Body of pancreas (tissue), 4 donors: ENCODE results near the gene AHSA1. TPM values are rescaled to one million over a fixed set of nuclear protein-coding genes. Genes with fewer than 3 reads are reported as not detected.

Source experiments
- ATAC-seq: fragments of 150-250 bp; one replicate; pipeline ENCODE4 v1.9.1; 2016
- DNase-seq, 4 donors: peaks; one replicate each; pipeline ENCODE4 v3.0.0-alpha.2; 2019
- H3K27ac ChIP-seq, 4 donors: fragments of 200-600 bp; sonication (generic); 1 replicate in 3 of 4; 2 replicates in 1 of 4; pipeline versions ENCODE4 v1.5.1 to v1.6.1; 2016 to 2019; ENCODE audit warnings: mild to moderate bottlenecking in 1 of 4, mixed read lengths in 1 of 4, moderate library complexity in 1 of 4
- H3K27me3 ChIP-seq, 2 donors: fragments of 200-600 bp; sonication (generic); one replicate each; pipeline ENCODE4 v1.6.0; 2016; ENCODE audit warnings: mild to moderate bottlenecking in 1 of 2
- H3K36me3 ChIP-seq, 2 donors: fragments of 200-600 bp; sonication (generic); replicated peaks in 1 of 2; 2 replicates each; pipeline ENCODE4 v1.5.1; 2016; ENCODE audit warnings: low read depth in 2 of 2; ENCODE audit not compliant: insufficient read depth in 1 of 2
- H3K4me1 ChIP-seq: fragments of 200-600 bp; sonication (generic); one replicate; pipeline ENCODE4 v1.6.0; 2016
- H3K4me3 ChIP-seq, 2 donors: fragments of 200-600 bp; sonication (generic); 1 replicate in 1 of 2; 2 replicates in 1 of 2; pipeline ENCODE4 v1.5.1; 2016 to 2019
- H3K9me3 ChIP-seq, 3 donors: fragments of 200-600 bp; sonication (generic); 1 replicate in 2 of 3; 2 replicates in 1 of 3; pipeline ENCODE4 v1.5.1; 2016
- POLR2A ChIP-seq, 3 donors: fragments of 450-650 bp; IDR thresholded peaks; one replicate each; pipeline ENCODE4 v1.6.1; 2016; ENCODE audit warnings: antibody characterized with exemption in 3 of 3, mild to moderate bottlenecking in 2 of 3
- WGBS, 2 donors: methylation state at CpG; one replicate each; pipeline ENCODE4 v1.1.5; 2017; 5-methylcytosine and 5-hydroxymethylcytosine counted together
- intact Hi-C: fragments of 100-400 bp; cut with DNase I; formaldehyde crosslinking; loops from one replicate; pipeline ENCODE4 v1.15.1; 2023
- total RNA-seq, 2 donors: library from RNA; depleted of rRNA; stranded (reverse); fragments of >200 nt; gene quantifications; one replicate each; pipeline ENCODE4 v1.1.0, GENCODE V29; 2016
- TF ChIP-seq, protein P1 (sequence below), 7 experiments: fragments of 450-650 bp in 4 of 7; fragments of 200-600 bp in 3 of 7; sonication (generic) in 3 of 7; IDR thresholded peaks; one replicate each; pipeline ENCODE4 v1.5.1; 2016 to 2019; ENCODE audit warnings: antibody characterized with exemption in 7 of 7

Gene AHSA1
- total RNA-seq, 2 donors from 2014 or later, result 25.1 to 35.3 TPM

DNA sequence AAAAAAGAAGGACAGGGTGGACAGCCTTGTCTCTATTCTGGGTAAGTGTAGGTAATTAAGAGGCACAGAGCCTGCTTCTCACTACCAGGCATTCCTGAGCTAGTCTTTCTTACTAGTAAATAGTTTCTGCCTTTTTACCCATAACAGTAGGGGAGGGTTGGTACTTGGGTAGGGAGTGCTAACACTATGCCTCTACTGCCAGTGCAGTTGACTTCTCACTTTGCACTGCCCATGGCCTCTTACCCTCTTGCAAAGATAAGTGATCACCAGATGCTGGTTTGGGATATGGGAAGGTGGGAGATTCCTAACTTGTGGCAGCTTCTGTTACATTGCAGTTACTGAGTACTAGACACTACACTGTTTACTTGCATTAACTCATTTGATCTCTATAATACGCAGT lies 11.6 kb downstream of the AHSA1 start:
- Histone ChIP-seq H3K4me3 (no peak overlapping the region), H3K27me3 (no peaks in the 10 kb centered on the region), H3K36me3 (peaks cover 8 to 23% of the 10 kb centered on the region in 2 donors), H3K27ac (no peak overlapping the region), H3K9me3 (no peaks in the 10 kb centered on the region), H3K4me1 (no peaks in the 10 kb centered on the region)
- DNase-seq (no peak), ATAC-seq (no peak)
- no peak for TF ChIP-seq POLR2A (IDR thresholded peaks at IDR 0.05)
- TF ChIP-seq, protein P1, sequence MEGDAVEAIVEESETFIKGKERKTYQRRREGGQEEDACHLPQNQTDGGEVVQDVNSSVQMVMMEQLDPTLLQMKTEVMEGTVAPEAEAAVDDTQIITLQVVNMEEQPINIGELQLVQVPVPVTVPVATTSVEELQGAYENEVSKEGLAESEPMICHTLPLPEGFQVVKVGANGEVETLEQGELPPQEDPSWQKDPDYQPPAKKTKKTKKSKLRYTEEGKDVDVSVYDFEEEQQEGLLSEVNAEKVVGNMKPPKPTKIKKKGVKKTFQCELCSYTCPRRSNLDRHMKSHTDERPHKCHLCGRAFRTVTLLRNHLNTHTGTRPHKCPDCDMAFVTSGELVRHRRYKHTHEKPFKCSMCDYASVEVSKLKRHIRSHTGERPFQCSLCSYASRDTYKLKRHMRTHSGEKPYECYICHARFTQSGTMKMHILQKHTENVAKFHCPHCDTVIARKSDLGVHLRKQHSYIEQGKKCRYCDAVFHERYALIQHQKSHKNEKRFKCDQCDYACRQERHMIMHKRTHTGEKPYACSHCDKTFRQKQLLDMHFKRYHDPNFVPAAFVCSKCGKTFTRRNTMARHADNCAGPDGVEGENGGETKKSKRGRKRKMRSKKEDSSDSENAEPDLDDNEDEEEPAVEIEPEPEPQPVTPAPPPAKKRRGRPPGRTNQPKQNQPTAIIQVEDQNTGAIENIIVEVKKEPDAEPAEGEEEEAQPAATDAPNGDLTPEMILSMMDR (IDR thresholded peaks at IDR 0.05), result no peak
- WGBS, 2 donors, result 67 to 89% methylated on average over 1 of the region's 1 CpG
- intact Hi-C loops, result no loop called here

DNA sequence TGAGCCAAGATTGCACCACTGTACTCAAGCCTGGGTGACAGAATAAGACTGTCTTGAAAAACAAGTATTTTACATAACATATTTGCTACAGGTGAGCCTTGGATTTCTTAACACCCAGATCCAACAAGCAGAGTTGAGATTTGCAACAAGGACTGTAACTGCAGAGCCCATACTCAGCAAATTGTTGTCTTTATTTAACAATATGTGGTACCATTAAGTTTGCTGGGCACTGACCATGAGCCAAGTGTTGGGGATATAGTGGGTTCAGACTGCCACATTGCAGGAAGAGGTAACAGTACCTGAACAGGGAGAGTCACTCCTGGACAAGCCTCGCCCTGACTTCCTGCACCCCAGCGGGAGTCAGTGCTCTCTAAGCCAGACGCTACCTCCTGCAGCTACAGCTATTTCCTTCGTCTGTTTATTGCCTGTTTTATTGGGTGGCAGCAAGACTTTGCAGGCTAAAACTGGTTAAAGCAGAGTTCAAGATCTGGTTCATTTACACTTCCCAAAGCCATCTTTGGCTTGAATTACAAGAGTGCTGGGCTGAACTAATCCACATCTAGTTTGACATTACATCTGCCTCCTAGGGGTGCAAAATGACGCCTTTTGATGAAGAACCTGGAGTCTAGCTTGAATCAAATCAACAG lies 12.5 kb downstream of the AHSA1 start:
- Histone ChIP-seq H3K4me3 (no peak overlapping the region), H3K27me3 (no peaks in the 10 kb centered on the region), H3K36me3 (peaks cover 8 to 21% of the 10 kb centered on the region in 2 donors), H3K9me3 (no peaks in the 10 kb centered on the region), H3K4me1 (no peaks in the 10 kb centered on the region), H3K27ac (no peak overlapping the region)
- no peak for TF ChIP-seq POLR2A (IDR thresholded peaks at IDR 0.05)
- TF ChIP-seq, protein P1 (IDR thresholded peaks at IDR 0.05), result no peak
- ATAC-seq (no peak), DNase-seq (no peak)
- intact Hi-C loops, result no loop called here
- 84 to 90% methylated on average over 5 of the region's 5 CpGs for WGBS, 2 donors

DNA sequence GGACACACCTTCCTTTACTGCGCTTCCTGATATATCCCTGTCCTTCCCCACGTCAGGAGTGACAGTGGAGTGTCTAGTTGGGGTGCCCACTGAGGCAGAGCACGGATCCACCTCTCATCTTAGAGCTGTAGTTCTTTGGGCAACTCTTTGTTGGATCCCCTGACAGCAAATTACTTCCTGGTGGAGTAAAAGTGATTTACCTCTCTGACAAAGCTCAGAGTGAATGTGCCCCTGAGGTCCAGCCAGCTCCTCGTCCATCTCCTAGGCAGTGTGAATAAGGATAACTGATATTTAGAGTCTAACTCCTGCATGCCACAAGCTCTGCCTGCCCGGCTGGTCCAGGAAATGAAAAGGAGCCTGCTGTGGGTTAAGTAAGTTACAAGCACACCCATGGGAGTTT lies 16.0 kb downstream of the AHSA1 start:
- WGBS, 2 donors, result 54 to 63% methylated on average over 5 of the region's 5 CpGs
- no peak for ATAC-seq
- no peaks in the 10 kb centered on the region for H3K4me1 ChIP-seq
- H3K4me3 ChIP-seq, result no peak overlapping the region
- no peak overlapping the region for H3K27ac ChIP-seq
- no peaks in the 10 kb centered on the region for H3K9me3 ChIP-seq
- DNase-seq, result no peak
- TF ChIP-seq POLR2A (IDR thresholded peaks at IDR 0.05), result no peak
- TF ChIP-seq, protein P1 (IDR thresholded peaks at IDR 0.05), result no peak
- intact Hi-C loops, result no loop called here
- H3K36me3 ChIP-seq, result peaks cover 0 to 3% of the 10 kb centered on the region in 2 donors
- H3K27me3 ChIP-seq, result no peaks in the 10 kb centered on the region

DNA sequence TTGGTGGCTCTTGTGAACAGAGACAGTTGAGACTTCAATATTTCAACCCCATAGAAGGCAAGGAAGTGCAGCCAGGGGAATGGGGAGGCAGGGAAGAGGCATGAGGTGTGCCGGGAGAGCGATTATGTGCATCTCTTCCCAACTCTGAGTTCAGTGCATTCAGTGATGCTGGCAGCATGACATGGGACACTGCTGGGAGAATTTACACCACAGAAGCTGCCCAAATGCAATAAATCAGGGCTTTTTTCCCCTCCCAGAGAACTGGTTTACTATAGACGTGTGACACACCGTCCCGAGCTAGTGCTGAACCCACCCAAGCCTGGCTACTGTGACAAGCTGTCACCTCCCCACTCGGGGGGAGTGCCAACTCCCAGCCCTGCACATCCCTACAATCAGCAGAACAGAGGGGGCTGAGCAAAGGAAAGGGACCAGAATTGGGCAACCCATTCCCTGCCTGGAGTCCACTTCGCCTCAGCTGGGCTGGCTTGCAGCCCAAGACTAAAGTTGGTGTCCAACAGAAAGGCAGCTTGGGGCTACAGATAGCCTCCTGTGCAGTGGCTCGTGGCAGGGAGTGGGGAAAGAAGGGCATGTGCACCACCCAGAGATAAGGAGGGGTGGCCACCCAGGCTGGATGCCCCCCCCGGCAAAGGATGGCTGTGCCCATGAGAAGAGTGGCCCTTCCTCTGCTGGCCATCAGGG lies 16.7 kb downstream of the AHSA1 start:
- DNase-seq, result no peak
- ATAC-seq, result no peak
- Histone ChIP-seq H3K27me3 (no peaks in the 10 kb centered on the region), H3K36me3 (no peaks in the 10 kb centered on the region), H3K4me1 (no peaks in the 10 kb centered on the region), H3K9me3 (no peaks in the 10 kb centered on the region), H3K4me3 (no peak overlapping the region), H3K27ac (no peak overlapping the region)
- TF ChIP-seq POLR2A (IDR thresholded peaks at IDR 0.05), result no peak
- TF ChIP-seq, protein P1 (IDR thresholded peaks at IDR 0.05), result no peak
- WGBS, 2 donors, result 48 to 57% methylated on average over 7 to 9 of the region's 9 CpGs
- intact Hi-C loops, result no loop called here
